ENCODE data around the gene GSS. TPM values are rescaled to one million over a fixed set of nuclear protein-coding genes. Genes with fewer than 3 reads are reported as not detected.

Gene GSS
- polyA plus RNA-seq, 1 donor: 29.7 TPM

DNA sequence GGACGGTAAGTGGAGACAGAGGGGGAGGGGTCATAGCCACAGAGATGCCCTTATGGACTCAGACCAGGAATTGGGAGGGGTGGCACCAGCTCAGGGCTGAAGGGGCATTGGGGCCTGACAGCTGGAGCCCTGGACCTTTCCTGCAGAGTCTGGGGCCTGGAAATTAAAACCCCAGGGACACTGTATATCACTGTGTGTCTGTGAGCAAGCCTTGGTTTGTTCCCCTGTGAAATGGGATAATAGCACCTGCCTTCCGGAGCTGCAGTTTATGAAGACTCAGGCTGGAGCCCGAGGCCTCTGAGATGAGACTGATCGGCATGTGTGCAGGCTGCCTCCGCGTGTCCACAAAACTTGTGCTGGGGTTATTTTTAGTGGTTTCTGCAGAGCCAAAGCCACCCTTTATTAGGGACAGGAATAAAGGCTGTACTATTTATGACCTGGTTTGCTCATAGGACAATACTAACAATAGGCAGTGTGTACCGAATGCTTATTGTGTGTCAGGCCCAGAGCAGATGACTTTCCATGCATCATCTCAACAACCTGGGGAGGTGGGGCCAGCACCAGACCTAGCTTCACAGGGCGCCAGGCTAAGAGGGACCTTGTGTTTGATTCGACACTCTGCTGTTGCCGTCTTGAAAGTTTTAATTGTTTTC is 22.6 kb upstream of the GSS start:
- DNase-seq (ENCODE audit: low read depth): no peak

DNA sequence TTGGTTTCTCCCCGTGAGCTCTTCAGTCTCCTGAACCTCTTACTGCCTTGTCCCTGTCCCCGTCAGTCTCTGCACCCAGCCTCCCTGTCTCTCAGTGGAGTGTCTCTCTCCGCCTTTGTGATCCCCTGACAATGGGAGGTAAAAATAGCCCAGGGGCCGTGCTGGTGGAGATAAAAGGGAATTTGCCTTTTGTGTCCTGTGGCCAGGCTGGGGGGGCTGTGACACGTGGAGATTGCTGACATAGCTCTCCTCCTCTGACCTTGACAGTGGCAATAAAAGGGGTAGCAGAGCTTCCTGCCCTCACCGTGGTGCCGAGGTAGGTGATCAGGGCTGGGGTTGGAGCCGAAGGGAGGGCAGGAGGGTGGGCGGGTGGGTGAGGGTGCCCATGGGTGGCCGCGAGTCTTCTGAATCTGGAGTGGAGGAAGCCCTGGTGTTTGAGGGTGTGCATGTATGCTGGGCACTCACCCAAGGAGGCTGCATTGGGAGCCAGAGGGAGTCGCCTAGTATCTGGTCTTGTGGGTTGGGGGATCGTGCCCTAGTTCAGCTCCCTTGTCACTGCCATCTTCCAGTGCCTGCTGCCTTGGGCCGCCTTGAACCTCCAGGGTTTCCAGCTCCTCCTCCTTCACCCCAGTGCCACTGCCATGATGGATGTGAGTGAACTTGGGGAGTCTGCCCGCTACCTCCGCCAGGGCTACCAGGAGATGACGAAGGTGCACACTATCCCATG is 21.9 kb upstream of the GSS start:
- no peak for DNase-seq (ENCODE audit: low read depth)

GRCh38 chr20:34976286-34976685 is 20.7 kb upstream of the GSS start:
- no peak for DNase-seq (ENCODE audit: low read depth)

DNA sequence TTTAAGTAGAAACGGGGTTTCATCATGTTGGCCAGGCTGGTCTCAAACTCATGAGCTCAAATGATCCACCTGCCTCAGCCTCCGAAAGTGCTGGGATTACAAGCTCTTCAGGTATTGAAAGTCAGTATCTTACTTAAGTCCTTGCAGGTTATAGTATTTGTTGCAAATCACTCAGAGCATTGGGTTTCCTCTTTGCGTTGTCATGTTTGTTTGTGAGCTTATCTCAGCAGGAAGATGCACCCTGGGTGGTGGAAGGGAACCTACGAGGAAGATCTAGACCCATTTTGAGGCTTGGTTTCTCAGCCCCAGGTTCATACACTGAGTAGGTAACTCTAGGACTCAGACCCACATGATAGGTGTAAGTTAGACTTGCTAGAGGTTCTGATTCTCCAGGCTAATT is 18.6 kb upstream of the GSS start:
- DNase-seq (ENCODE audit: low read depth): no peak

- DNase-seq (ENCODE audit: low read depth): no peak
Observed at GRCh38 chr20:34971561-34972235, 16.1 kb upstream of the GSS start.

DNA sequence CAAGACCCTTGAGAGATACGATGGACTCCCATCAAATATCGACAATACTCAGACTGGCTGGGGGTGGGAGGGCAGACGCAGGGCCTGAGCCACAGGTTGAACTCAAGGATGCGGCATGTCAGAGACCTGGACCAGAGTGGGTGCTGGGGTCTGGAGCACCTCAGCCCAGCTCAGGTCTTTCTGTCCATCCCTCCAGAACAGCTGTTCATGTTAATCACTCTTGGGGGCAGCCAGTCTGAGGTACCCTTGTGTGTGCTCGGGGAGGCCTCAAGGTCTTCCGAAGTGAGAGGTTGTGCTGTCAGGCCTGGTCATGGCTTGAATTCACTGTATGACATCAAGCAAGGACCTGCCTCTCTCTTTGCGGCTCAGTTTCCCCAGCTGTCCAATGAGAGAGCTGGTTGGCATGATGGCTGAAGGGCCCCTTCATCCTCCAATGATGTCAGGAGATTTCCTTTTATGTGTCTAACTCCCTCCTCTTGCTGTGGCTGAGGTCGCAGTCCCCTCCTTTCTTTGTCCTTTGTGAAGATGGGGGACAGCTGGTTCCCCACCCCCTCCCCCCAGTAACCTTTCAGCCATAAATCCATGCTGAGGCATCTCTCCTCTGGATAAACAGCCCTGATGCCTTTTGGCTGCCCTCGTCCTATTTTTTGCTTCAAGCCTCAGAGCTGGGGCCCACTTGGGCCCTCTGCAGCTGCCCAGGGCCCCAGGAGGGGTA is 15.4 kb upstream of the GSS start:
- DNase-seq (ENCODE audit: low read depth): no peak

GRCh38 chr20:34970193-34970840 is 14.7 kb upstream of the GSS start:
- no peak for DNase-seq (ENCODE audit: low read depth)

DNA sequence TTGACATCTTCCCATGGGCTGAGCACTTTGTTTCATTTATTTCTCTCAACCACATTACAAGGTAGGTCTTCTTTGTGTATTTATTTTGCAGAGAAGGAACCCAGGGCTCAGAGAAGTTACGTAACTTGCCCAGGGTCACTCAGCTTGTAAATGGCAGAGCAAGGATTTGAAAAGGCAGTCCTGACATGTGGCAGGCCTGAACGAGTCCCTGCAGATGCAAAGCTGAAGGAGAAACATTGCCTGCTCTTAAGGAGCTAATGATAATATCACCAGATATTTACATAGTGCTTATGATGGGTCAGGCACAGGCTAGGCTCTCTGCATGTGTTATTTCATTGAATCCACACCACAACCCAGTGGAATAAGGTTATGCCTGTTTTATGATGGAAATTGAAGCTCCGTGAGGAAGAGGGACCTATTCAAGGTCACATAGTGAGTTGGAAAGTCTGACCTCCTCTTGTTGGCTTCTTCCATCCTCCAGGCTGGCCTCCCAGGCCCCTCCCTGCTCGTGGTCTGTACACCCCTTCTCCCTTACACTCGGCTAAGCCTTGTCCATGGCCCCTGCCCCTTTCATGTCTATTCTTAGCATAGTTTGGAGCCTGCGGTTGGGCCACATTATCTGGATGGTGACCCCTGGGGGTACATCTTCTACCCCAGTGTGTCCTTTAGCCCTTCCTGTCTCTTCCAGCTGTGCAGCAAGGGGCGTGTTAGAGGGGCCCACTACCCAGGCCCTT is 12.6 kb upstream of the GSS start:
- no peak for DNase-seq (ENCODE audit: low read depth)

GRCh38 chr20:34967421-34967820 is 11.8 kb upstream of the GSS start:
- no peak for DNase-seq (ENCODE audit: low read depth)

- no peak for DNase-seq (ENCODE audit: low read depth)
Observed at GRCh38 chr20:34965051-34965450, 9.4 kb upstream of the GSS start.

DNA sequence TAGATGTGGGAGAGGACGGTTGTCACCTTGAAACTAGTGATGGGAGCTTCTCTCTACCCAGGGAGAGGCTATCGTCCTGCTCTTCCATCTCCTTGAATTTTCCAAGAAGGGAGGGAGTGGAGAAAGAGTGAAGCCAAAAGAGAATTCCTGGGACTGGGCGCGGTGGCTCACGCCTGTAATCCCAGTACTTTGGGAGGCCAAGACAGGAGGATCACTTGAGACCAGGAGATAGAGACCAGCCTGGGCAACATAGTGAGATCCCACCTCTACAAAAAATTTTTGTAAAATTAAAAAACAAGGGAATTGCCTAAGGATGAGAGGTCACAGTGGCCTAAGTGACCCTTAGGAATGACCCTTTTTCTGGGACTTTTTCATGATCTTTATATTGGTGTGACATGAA is 8.9 kb upstream of the GSS start:
- DNase-seq (ENCODE audit: low read depth): no peak

DNA sequence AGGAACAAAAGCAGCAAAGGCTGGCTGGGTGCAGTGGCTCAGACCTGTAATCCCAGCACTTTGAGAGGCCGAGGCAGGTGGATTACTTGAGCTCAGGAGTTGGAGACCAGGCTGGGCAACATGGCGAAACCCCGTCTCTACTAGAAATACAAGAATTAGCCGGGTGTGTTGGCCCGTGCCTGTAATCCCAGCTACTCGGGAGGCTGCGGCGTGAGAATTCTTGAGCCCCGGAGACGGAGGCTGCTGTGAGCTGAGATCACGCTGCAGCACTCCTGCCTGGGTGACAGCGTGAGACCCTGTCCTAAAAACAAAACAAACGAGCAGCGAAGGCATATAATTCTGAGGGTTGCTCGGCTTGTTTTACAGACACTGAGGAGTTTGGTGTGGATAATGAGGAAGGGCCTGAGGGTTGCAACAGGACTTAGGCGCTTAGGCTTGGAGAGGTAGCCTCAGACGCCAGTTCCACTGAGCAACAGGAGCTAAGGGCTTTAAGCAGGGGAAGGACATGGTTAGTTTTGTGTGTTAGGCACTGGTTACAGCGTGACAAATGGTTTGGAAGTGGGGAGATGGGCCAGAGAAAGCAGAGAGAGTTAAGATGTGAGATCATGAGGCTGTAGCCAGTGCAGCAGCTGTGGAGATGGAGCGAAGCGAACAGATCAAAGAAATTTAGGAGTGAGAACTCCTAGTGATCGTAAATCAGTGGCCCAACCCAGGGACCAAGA is 1.3 kb upstream of the GSS start:
- DNase-seq (ENCODE audit: low read depth): no peak

DNA sequence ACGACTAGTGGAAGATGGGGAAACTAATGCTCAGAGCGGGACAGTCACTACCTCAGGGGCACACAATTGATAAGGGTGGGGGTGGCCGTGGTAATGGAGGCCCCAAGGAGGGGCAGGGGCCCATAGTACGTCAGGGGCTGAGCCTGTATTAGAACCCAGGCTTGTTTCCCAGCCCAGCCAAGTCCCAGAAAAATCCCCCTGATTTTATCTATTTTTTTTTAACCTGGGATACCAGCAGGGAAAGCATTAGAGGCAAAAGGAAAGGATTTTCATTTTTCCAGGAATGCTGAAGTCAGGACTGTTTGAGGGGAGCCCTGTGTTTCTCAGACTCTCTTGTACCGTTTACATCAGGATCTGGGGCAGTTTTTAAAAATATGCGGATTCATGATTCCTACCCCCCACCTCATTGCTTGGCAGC is 444 bp upstream of the GSS start:
- DNase-seq (ENCODE audit: low read depth): no peak

DNA sequence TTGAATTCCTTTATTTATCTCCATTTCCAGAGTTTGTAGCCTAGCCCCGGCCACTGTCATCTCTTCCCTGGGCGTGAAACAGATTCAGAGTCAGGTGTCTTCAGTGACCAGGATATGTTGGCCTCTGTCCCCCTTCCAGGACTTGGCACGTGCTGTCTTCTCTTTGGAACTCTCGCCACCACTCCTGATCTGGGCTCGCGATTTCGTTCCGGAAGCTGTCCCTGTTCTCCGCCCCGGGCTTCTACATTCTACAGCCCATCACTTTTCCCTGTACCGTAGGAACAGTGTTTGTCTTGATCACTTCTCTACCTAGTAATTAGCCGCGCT is 739 bp downstream of the GSS start:
- DNase-seq (ENCODE audit: low read depth): no peak

- no peak for DNase-seq (ENCODE audit: low read depth)
Observed at GRCh38 chr20:34953960-34954359, 1.6 kb downstream of the GSS start.

- no peak for DNase-seq (ENCODE audit: low read depth)
Observed at GRCh38 chr20:34952671-34953070, 2.9 kb downstream of the GSS start.

DNA sequence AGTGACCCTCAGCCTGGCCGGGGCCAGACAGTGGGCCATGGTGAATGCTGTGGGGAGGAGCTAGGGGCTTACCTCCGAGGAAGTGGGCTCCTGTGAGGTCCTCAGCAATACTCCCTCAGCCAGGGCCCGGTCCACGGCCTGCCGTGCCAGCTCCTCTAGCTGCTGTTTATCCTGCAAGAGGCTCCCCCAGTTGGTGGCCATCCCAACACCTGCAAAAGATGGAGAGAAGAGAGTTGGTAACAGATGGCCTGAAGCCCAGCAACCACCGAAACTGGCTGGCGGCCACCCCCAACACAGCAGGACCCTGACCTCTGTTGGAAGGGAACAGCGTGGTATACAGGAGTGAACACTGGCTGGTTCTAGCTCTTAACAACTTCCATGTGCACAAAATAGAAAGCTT is 4.0 kb downstream of the GSS start:
- no peak for DNase-seq (ENCODE audit: low read depth)

DNA sequence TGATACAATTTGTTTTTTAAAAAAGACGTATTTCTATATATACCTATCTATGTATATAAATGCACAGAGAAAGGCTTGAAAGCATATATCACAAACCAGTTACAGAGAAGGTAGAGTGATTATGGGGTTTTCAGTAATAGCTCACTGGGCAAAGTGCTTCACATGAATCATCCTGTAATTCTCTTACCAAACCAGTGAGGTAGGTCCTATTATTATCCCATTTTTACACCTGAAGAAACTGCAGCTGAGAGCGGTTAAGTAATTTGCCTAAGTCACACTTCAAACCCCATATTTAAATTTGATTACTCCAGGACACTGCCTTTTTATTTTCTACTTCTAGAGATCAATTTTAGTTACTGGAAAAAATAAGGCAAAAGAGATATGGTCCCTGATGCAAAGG is 4.4 kb downstream of the GSS start:
- DNase-seq (ENCODE audit: low read depth): no peak

GRCh38 chr20:34949120-34949519 is 6.5 kb downstream of the GSS start:
- DNase-seq (ENCODE audit: low read depth): no peak

GRCh38 chr20:34948030-34948429 is 7.6 kb downstream of the GSS start:
- no peak for DNase-seq (ENCODE audit: low read depth)

- DNase-seq (ENCODE audit: low read depth): no peak
Observed at GRCh38 chr20:34947336-34947735, 8.3 kb downstream of the GSS start.

All from forelimb muscle (tissue), 1 donor.